Measurements from ENCODE around the gene GIMD1. TPM values are rescaled to one million over a fixed set of nuclear protein-coding genes. Genes with fewer than 3 reads are reported as not detected.
"Not testable (repeated sequence)": the region's sequence is repeated elsewhere in the genome, so short reads cannot be mapped to it uniquely, and the experiment has no call there.

The GIMD1 gene
- total RNA-seq, 1 donor from 2014 or later, result not detected

DNA sequence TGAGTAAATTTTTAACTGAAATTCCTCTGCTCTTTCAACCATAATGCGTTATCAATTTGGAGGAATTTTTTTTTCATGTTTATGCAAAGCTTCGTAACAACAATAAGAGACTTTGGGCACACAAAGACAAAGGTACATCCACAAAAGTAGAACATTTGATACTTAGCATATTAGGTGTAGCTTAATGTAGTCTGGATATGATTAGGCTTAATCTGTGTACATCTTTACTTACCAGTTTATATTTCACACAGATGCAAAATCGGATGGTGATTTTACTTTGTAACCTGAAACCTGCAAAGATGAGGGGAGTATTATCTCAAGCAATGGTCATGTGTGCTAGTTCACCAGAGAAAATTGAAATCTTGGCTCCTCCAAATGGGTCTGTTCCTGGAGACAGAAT, 32.0 kb downstream of the GIMD1 start:
- Histone ChIP-seq H3K36me3 (ENCODE audit: control insufficient read depth in 3 of 3, insufficient read depth in 3 of 3, low read length in 3 of 3) (peaks cover 13 to 40% (median 34%) of the 10 kb centered on the region in 3 donors), H3K9me3 (ENCODE audit: control insufficient read depth in 3 of 3, low read length in 3 of 3) (no peaks in the 10 kb centered on the region), H3K4me1 (ENCODE audit: control insufficient read depth in 3 of 3, insufficient read depth in 3 of 3, low read length in 3 of 3) (no peaks in the 10 kb centered on the region), H3K4me3 (ENCODE audit: low read length in 3 of 3) (no peak overlapping the region), H3K27ac (ENCODE audit: low read depth, low read length) (no peak overlapping the region), H3K27me3 (ENCODE audit: control insufficient read depth in 3 of 3, insufficient read depth in 3 of 3, low read length in 3 of 3) (no peaks in the 10 kb centered on the region), H3K9ac (ENCODE audit: low read depth in 1 of 3, low read length in 3 of 3) (no peak overlapping the region)

DNA sequence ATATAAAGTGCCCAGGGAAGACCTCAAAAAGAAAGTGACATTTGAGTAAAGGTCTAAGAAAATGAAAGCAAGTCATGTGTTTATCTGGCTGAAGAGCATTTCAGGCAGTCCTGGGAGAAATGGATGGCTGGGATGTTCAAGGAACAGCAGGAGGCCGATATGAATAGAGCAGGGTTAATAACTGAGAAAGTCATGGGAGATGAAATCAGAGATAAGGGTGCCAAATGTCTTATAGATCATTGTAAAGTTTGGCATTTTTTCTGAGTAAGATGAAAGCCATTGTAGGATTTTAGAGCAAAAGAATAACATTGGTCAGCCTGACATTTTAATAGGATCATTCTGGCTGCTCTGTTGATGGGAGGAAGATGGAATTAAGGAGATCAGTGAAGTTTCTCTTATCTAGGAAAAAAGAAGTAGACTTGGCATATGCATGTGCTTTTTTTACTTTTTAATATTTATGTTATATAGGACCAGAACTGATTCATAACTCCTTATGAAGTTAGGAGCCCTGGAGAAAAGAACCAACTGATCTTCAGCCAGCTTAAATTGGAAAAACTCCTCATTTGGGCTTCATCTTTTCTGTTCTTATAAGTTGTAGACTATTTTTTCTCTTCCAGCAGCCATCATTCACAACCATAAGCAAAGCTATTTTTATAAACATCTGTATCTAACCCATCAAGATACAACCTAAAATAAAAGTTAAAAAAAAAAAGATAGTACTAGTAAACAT, 33.7 kb downstream of the GIMD1 start:
- peaks cover 13 to 43% (median 32%) of the 10 kb centered on the region in 3 donors for H3K36me3 ChIP-seq (ENCODE audit: control insufficient read depth in 3 of 3, insufficient read depth in 3 of 3, low read length in 3 of 3)
- H3K9ac ChIP-seq (ENCODE audit: low read depth in 1 of 3, low read length in 3 of 3), result no peak overlapping the region
- H3K4me1 ChIP-seq (ENCODE audit: control insufficient read depth in 3 of 3, insufficient read depth in 3 of 3, low read length in 3 of 3), result no peaks in the 10 kb centered on the region
- no peak overlapping the region for H3K27ac ChIP-seq (ENCODE audit: low read depth, low read length)
- no peaks in the 10 kb centered on the region for H3K27me3 ChIP-seq (ENCODE audit: control insufficient read depth in 3 of 3, insufficient read depth in 3 of 3, low read length in 3 of 3)
- no peak overlapping the region for H3K4me3 ChIP-seq (ENCODE audit: low read length in 3 of 3)
- no peaks in the 10 kb centered on the region for H3K9me3 ChIP-seq (ENCODE audit: control insufficient read depth in 3 of 3, low read length in 3 of 3)

DNA sequence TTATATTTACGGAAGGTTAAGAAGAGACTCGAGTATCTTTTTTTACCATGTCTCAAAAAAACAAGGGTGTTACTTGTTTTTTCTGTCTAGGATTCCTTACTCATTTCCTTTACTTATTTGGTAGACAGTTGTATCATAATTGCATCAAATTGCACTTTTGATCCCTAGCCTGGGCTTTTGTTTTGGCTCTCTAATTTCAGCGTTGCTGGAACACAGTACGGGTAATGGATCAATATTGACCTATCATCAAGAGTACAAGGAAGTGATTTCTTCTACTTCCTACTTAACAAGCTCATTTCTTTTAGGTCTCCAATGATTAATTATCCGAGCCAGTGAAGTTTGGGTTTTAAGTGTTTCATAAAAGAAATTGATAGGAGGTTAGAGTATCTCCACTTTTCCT, 35.4 kb downstream of the GIMD1 start:
- Histone ChIP-seq H3K27me3 (ENCODE audit: control insufficient read depth in 3 of 3, insufficient read depth in 3 of 3, low read length in 3 of 3) (no peaks in the 10 kb centered on the region), H3K27ac (ENCODE audit: low read depth, low read length) (no peak overlapping the region), H3K9me3 (ENCODE audit: control insufficient read depth in 3 of 3, low read length in 3 of 3) (no peaks in the 10 kb centered on the region), H3K4me1 (ENCODE audit: control insufficient read depth in 3 of 3, insufficient read depth in 3 of 3, low read length in 3 of 3) (no peaks in the 10 kb centered on the region), H3K36me3 (ENCODE audit: control insufficient read depth in 3 of 3, insufficient read depth in 3 of 3, low read length in 3 of 3) (peaks cover 6 to 44% (median 33%) of the 10 kb centered on the region in 3 donors), H3K4me3 (ENCODE audit: low read length in 3 of 3) (no peak overlapping the region), H3K9ac (ENCODE audit: low read depth in 1 of 3, low read length in 3 of 3) (no peak overlapping the region)

- Histone ChIP-seq H3K36me3 (ENCODE audit: control insufficient read depth in 3 of 3, insufficient read depth in 3 of 3, low read length in 3 of 3) (peaks cover 8 to 40% (median 36%) of the 10 kb centered on the region in 3 donors), H3K4me1 (ENCODE audit: control insufficient read depth in 3 of 3, insufficient read depth in 3 of 3, low read length in 3 of 3) (no peaks in the 10 kb centered on the region), H3K27me3 (ENCODE audit: control insufficient read depth in 3 of 3, insufficient read depth in 3 of 3, low read length in 3 of 3) (no peaks in the 10 kb centered on the region), H3K9me3 (ENCODE audit: control insufficient read depth in 3 of 3, low read length in 3 of 3) (no peaks in the 10 kb centered on the region), H3K9ac (ENCODE audit: low read depth in 1 of 3, low read length in 3 of 3) (no peak overlapping the region), H3K4me3 (ENCODE audit: low read length in 3 of 3) (no peak overlapping the region), H3K27ac (ENCODE audit: low read depth, low read length) (no peak overlapping the region)
Observed at GRCh38 chr4:106329041-106329618, 39.4 kb downstream of the GIMD1 start.

DNA sequence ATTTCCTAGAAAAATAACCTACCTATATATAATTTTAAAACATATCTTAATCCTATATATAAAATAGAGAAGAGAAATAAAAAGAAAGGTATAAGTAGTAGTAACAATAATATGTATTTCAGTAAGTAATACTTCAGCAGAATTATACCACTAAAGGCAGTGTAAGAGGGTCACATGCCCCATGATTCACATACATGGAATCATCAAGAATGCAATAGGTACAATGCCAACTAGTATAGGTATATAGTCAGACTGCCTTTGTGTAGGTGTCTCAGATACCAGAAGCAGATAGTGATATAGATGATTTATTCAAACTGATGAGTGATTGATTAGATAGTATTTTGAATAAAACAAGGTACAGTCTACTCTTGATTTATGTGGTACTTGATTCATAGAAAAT, 42.8 kb downstream of the GIMD1 start:
- no peak overlapping the region for H3K9ac ChIP-seq (ENCODE audit: low read depth in 1 of 3, low read length in 3 of 3)
- no peaks in the 10 kb centered on the region for H3K4me1 ChIP-seq (ENCODE audit: control insufficient read depth in 3 of 3, insufficient read depth in 3 of 3, low read length in 3 of 3)
- H3K27ac ChIP-seq (ENCODE audit: low read depth, low read length), result no peak overlapping the region
- peaks cover 8 to 28% (median 24%) of the 10 kb centered on the region in 3 donors for H3K36me3 ChIP-seq (ENCODE audit: control insufficient read depth in 3 of 3, insufficient read depth in 3 of 3, low read length in 3 of 3)
- H3K4me3 ChIP-seq (ENCODE audit: low read length in 3 of 3), result no peak overlapping the region
- no peaks in the 10 kb centered on the region for H3K27me3 ChIP-seq (ENCODE audit: control insufficient read depth in 3 of 3, insufficient read depth in 3 of 3, low read length in 3 of 3)
- no peaks in the 10 kb centered on the region for H3K9me3 ChIP-seq (ENCODE audit: control insufficient read depth in 3 of 3, low read length in 3 of 3)

DNA sequence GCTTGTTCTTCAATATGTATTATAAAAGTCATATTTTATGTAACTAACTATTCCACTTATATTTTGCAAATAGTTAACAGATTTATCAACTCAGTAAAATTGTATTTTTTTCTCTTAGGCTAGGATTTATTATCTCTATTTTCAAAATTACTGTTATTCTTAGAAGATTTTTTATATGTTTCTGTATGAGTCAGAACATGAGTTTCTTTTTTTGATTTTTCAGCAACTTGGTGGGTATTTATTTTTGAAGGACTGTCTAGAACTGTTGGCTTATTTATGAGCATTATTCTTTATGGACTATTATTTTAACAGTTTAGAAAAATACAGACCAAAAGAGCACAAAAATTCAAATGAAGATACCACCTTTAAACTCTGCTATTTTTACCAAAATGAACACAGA, 45.5 kb downstream of the GIMD1 start:
- peaks cover 8 to 18% (median 17%) of the 10 kb centered on the region in 3 donors for H3K36me3 ChIP-seq (ENCODE audit: control insufficient read depth in 3 of 3, insufficient read depth in 3 of 3, low read length in 3 of 3)
- H3K4me3 ChIP-seq (ENCODE audit: low read length in 3 of 3), result no peak overlapping the region
- no peak overlapping the region for H3K9ac ChIP-seq (ENCODE audit: low read depth in 1 of 3, low read length in 3 of 3)
- no peak overlapping the region for H3K27ac ChIP-seq (ENCODE audit: low read depth, low read length)
- H3K4me1 ChIP-seq (ENCODE audit: control insufficient read depth in 3 of 3, insufficient read depth in 3 of 3, low read length in 3 of 3), result peaks cover 0 to 4% (median 3%) of the 10 kb centered on the region in 3 donors
- no peaks in the 10 kb centered on the region for H3K27me3 ChIP-seq (ENCODE audit: control insufficient read depth in 3 of 3, insufficient read depth in 3 of 3, low read length in 3 of 3)
- no peaks in the 10 kb centered on the region for H3K9me3 ChIP-seq (ENCODE audit: control insufficient read depth in 3 of 3, low read length in 3 of 3)

DNA sequence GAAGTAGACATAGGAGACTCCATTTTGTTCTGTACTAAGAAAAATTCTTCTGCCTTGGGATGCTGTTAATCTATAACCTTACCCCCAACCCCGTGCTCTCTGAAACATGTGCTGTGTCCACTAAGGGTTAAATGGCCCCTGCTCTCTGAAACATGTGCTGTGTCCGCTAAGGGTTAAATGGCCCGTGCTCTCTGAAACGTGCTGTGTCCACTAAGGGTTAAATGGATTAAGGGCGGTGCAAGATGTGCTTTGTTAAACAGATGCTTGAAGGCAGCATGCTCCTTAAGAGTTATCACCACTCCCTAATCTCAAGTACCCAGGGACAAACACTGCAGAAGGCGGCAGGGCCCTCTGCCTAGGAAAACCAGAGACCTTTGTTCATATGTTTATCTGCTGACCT, 46.8 kb downstream of the GIMD1 start:
- H3K9ac ChIP-seq (ENCODE audit: low read depth in 1 of 3, low read length in 3 of 3); H3K36me3 ChIP-seq (ENCODE audit: control insufficient read depth in 3 of 3, insufficient read depth in 3 of 3, low read length in 3 of 3); H3K4me3 ChIP-seq (ENCODE audit: low read length in 3 of 3); H3K27ac ChIP-seq (ENCODE audit: low read depth, low read length); H3K9me3 ChIP-seq (ENCODE audit: control insufficient read depth in 3 of 3, low read length in 3 of 3); H3K27me3 ChIP-seq (ENCODE audit: control insufficient read depth in 3 of 3, insufficient read depth in 3 of 3, low read length in 3 of 3): not testable (repeated sequence)
- H3K4me1 ChIP-seq (ENCODE audit: control insufficient read depth in 3 of 3, insufficient read depth in 3 of 3, low read length in 3 of 3), result peaks cover 10 to 16% (median 16%) of the 10 kb centered on the region in 3 donors

GRCh38 chr4:106321168-106321567, 47.4 kb downstream of the GIMD1 start:
- peaks cover 10 to 16% (median 16%) of the 10 kb centered on the region in 3 donors for H3K4me1 ChIP-seq (ENCODE audit: control insufficient read depth in 3 of 3, insufficient read depth in 3 of 3, low read length in 3 of 3)
- H3K36me3 ChIP-seq (ENCODE audit: control insufficient read depth in 3 of 3, insufficient read depth in 3 of 3, low read length in 3 of 3); H3K27ac ChIP-seq (ENCODE audit: low read depth, low read length); H3K27me3 ChIP-seq (ENCODE audit: control insufficient read depth in 3 of 3, insufficient read depth in 3 of 3, low read length in 3 of 3); H3K9ac ChIP-seq (ENCODE audit: low read depth in 1 of 3, low read length in 3 of 3); H3K4me3 ChIP-seq (ENCODE audit: low read length in 3 of 3); H3K9me3 ChIP-seq (ENCODE audit: control insufficient read depth in 3 of 3, low read length in 3 of 3): not testable (repeated sequence)

DNA sequence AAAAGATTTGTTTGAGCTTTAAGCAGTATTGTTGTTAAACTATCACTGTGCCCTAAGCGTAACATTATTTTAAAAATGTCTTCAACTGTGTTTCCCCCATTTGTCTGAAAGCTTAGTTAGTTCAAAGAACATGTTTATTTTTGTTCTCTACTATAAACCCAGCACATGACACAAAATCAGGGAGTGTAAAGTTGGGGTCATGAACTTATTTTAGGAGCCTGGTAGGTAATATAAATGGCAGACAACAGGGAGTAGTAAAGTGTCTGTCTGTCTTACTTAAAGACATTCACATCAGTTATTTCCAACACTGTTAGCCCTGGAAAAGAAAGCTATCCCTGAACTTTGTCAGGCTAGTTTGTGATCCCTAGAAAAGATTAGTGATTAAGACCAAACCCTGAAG, 48.3 kb downstream of the GIMD1 start:
- no peaks in the 10 kb centered on the region for H3K9me3 ChIP-seq (ENCODE audit: control insufficient read depth in 3 of 3, low read length in 3 of 3)
- peaks cover 0 to 3% (median 0%) of the 10 kb centered on the region in 3 donors for H3K36me3 ChIP-seq (ENCODE audit: control insufficient read depth in 3 of 3, insufficient read depth in 3 of 3, low read length in 3 of 3)
- H3K4me3 ChIP-seq (ENCODE audit: low read length in 3 of 3), result no peak overlapping the region
- H3K9ac ChIP-seq (ENCODE audit: low read depth in 1 of 3, low read length in 3 of 3), result no peak overlapping the region
- H3K4me1 ChIP-seq (ENCODE audit: control insufficient read depth in 3 of 3, insufficient read depth in 3 of 3, low read length in 3 of 3), result peaks cover 10 to 20% (median 18%) of the 10 kb centered on the region in 3 donors
- no peaks in the 10 kb centered on the region for H3K27me3 ChIP-seq (ENCODE audit: control insufficient read depth in 3 of 3, insufficient read depth in 3 of 3, low read length in 3 of 3)
- no peak overlapping the region for H3K27ac ChIP-seq (ENCODE audit: low read depth, low read length)

DNA sequence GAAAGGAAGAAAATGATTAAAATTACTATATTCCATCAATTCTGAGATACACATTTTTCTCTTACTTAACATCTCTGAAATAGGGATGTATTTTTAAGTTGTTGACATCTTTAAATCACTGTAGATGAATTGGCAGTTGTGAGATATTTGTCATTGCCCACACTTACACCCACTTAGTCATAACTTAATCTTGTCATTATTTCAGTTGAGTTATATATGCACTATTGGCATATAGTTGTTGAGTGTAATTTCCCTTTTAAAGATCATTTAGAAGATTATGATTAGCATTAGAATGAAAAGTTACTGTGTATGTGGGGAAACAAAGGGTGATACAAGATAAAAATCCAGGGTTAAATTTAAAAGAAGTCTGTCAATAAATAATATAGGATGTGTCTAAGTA, 50.1 kb downstream of the GIMD1 start:
- Histone ChIP-seq H3K4me1 (ENCODE audit: control insufficient read depth in 3 of 3, insufficient read depth in 3 of 3, low read length in 3 of 3) (peaks cover 13 to 28% (median 24%) of the 10 kb centered on the region in 3 donors), H3K27me3 (ENCODE audit: control insufficient read depth in 3 of 3, insufficient read depth in 3 of 3, low read length in 3 of 3) (no peaks in the 10 kb centered on the region), H3K27ac (ENCODE audit: low read depth, low read length) (no peak overlapping the region), H3K4me3 (ENCODE audit: low read length in 3 of 3) (no peak overlapping the region), H3K9me3 (ENCODE audit: control insufficient read depth in 3 of 3, low read length in 3 of 3) (no peaks in the 10 kb centered on the region), H3K9ac (ENCODE audit: low read depth in 1 of 3, low read length in 3 of 3) (no peak overlapping the region), H3K36me3 (ENCODE audit: control insufficient read depth in 3 of 3, insufficient read depth in 3 of 3, low read length in 3 of 3) (no peaks in the 10 kb centered on the region)
